SKM-1 treated with dmso at 0.1 percent for 144 hours (cell line): ENCODE results near the gene TEKT5.

Experiments
- DNase-seq: peaks from one replicate; lab custom pipeline; 2025; ENCODE audit not compliant: unreplicated experiment; lab: John Stamatoyannopoulos, UW

The TEKT5 gene

GRCh38 chr16:10580883-10581247 is 113.9 kb downstream of the TEKT5 start:
- DNase-seq = no peak

- DNase-seq = no peak
These were observed 114.5 kb downstream of the TEKT5 start, which contains the start of gene EMP2 for GRCh38 chr16:10579965-10580882. EMP2 (minus strand) TSS chr16:10580598; CDS start chr16:10547617, 32,981 bp downstream.

GRCh38 chr16:10579575-10579964 is 115.2 kb downstream of the TEKT5 start:
- DNase-seq = no peak

- DNase-seq = no peak
These were observed 116.0 kb downstream of the TEKT5 start for GRCh38 chr16:10578474-10579316.
